Ishikawa (cell line): ENCODE measurements around the gene PADI1.

Source experiments
- CEBPB ChIP-seq: IDR thresholded peaks from 2 replicates; pipeline ENCODE4 v1.6.1; 2012
- CREB1 ChIP-seq: IDR thresholded peaks from 2 replicates; pipeline ENCODE4 v1.6.1; 2012; ENCODE audit warnings: low read depth
- EGR1 ChIP-seq: IDR thresholded peaks from 2 replicates; pipeline ENCODE4 v1.6.1; 2012
- EP300 ChIP-seq: IDR thresholded peaks from 2 replicates; pipeline ENCODE4 v1.6.1; 2012; ENCODE audit warnings: borderline replicate concordance
- FOXM1 ChIP-seq: IDR thresholded peaks from 2 replicates; pipeline ENCODE4 v1.6.1; 2012; ENCODE audit warnings: low read depth, borderline replicate concordance
- MAX ChIP-seq: IDR thresholded peaks from 2 replicates; pipeline ENCODE4 v1.6.1; 2012
- NFIC ChIP-seq: IDR thresholded peaks from 2 replicates; pipeline ENCODE4 v1.6.1; 2012
- RAD21 ChIP-seq: IDR thresholded peaks from 2 replicates; pipeline ENCODE4 v1.6.1; 2012; ENCODE audit warnings: low read depth
- REST ChIP-seq: IDR thresholded peaks from 2 replicates; pipeline ENCODE4 v1.6.1; 2012; ENCODE audit warnings: low read depth, mild to moderate bottlenecking
- TAF1 ChIP-seq: IDR thresholded peaks from 2 replicates; pipeline ENCODE4 v1.6.1; 2012; ENCODE audit warnings: low read depth, mild to moderate bottlenecking
- TCF12 ChIP-seq: IDR thresholded peaks from 2 replicates; pipeline ENCODE4 v1.6.1; 2012; ENCODE audit warnings: low read depth
- TEAD4 ChIP-seq: IDR thresholded peaks from 2 replicates; pipeline ENCODE4 v1.6.1; 2012
- YY1 ChIP-seq: IDR thresholded peaks from 2 replicates; pipeline ENCODE4 v1.6.1; 2012; ENCODE audit warnings: low read depth
- ZBTB7A ChIP-seq: IDR thresholded peaks from 2 replicates; pipeline ENCODE4 v1.6.1; 2012; ENCODE audit warnings: low read depth
- TF ChIP-seq, protein P1 (sequence below): IDR thresholded peaks from 2 replicates; pipeline ENCODE4 v1.6.1; 2012

Gene PADI1

DNA sequence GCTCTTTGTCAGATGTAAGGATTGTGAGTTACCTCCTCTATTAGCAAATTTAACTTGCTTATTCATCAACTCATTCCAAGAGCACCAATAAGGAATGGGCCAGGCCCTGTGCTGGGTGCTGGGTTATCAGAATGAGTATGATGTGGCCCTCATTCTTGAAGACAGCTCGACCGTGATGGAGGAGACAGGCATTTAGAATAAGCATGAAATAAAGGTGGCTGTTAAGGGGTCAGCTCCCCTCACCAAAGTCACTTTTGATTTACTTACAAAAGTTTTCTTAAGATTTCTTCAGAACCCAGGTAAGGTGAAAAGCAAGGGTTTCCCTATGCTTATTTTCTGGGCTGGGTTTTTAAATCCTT is 15.3 kb upstream of the PADI1 start:
- no peak for TF ChIP-seq YY1
- TF ChIP-seq REST = no peak
- TF ChIP-seq FOXM1 = no peak
- TF ChIP-seq TCF12 = no peak

- TF ChIP-seq TEAD4 (peak; percentile 79), ZBTB7A (no peak), FOXM1 (peak; percentile 51; the same call in 1 of the 2 replicates), EP300 (peak; percentile 59; the same call in 1 of the 2 replicates), RAD21 (no peak), NFIC (0 out of 2 replicates have a peak, but pooled peaks have one; percentile 23)
Measured at GRCh38 chr1:17190010-17190995, 14.6 kb upstream of the PADI1 start.

DNA sequence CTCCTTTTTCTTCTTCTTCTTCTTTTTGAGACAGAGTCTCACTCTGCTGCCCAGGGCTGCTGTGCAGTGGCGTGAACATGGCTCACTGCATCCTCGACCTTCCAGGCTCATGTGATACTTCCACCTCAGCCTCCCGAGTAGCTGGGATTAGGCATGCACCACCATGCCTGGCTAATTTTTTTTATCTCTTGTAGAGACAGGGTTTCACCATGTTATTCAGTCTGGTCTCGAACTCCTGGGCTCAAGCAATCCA is 13.0 kb upstream of the PADI1 start:
- TF ChIP-seq FOXM1 (no peak), REST (no peak), MAX (no peak), EGR1 (no peak), TEAD4 (no peak), TCF12 (no peak), EP300 (no peak), TAF1 (no peak), YY1 (no peak)
- TF ChIP-seq, protein P1, sequence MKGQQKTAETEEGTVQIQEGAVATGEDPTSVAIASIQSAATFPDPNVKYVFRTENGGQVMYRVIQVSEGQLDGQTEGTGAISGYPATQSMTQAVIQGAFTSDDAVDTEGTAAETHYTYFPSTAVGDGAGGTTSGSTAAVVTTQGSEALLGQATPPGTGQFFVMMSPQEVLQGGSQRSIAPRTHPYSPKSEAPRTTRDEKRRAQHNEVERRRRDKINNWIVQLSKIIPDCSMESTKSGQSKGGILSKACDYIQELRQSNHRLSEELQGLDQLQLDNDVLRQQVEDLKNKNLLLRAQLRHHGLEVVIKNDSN = no peak

DNA sequence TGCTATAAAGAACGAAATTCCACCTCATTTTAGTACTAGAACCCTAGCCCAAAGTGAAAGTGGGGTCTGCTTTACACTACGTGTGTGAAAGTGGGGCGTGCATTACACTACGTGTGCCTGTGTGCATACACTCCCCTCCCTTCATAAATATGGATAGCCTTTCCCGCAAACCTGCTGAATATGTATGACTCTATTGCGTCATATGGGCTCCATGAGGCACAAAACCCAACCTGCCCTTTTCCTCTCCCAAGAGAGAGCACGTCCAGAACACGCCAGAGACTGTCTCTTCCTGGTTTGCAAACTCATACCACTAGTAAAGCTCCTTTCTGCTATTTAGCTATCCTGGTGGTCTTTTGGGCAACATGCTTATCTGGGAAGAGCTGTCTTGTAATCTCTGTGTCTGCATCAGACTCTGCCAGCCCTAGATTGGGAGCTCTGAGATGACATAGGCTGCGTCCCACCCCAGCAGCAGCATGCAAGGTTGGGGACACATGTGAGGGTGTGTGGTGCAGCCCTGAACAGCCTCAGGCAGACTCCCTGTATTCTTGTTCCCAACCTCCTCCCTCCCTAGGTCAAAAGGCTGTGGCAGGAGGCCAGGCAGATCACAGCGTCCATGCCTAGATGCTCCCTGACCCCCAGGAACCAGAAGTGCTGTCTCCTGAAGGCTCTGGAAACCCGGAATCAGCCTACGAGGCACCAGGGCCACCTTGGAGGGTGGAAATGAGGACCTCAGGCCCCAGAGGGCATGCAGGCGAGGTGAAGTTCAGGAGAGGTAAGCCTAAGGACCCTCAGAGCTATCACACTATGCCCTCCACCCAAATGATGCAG is 12.3 kb upstream of the PADI1 start:
- TF ChIP-seq CEBPB = peak; percentile 89
- no peak for TF ChIP-seq NFIC
- TF ChIP-seq YY1 = no peak

DNA sequence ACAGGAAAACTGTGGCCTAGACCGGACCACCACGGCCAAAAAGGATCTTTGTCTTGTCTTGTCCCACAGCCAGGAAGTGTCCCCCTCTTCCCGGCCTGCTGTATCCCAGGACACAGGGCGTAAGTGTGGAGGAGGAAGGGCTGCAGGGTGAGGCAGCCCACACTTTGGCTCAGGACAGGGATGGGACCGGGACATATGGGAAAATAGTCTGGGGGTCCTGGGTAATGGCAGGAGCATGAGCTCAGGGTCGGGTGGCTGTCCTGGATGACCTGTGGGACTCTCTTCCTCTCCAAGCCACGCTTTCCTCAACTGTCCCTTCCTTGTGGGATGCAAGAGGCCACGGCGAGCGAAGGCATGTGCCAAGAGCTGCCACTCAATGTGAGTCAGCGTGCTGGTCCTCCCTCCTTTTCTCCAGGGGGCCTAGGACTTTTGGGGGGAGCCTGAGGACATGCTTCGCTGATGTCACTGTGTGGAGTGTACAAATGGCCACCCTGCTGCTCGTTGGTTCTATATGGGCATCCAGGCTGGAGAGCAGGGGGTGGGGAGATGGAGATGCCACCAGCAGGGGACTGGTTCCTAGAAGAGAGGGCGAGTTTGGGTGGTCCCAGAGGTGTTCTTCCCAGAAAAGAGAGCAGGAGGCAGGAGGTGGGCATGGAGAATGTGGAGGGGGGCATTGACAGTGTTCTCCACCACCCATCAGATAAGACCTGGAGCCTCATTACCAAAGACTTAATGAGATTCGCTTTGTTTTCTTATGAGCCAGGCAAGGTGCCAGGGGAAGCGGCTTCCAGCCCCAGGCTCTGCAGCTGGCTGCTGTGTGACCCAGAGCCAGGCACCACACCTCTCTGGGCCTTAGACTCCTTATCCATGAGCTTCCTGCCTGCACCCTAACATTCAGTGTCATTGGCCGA is 11.5 kb upstream of the PADI1 start:
- TF ChIP-seq ZBTB7A = no peak
- no peak for TF ChIP-seq YY1
- TF ChIP-seq EP300 = no peak
- TF ChIP-seq MAX = no peak
- no peak for TF ChIP-seq EGR1
- no peak for TF ChIP-seq FOXM1
- TF ChIP-seq REST = no peak
- TF ChIP-seq, protein P1 = no peak
- no peak for TF ChIP-seq TAF1
- no peak for TF ChIP-seq NFIC
- no peak for TF ChIP-seq TCF12
- TF ChIP-seq CREB1 = no peak
- no peak for TF ChIP-seq TEAD4
- TF ChIP-seq RAD21 = no peak
- TF ChIP-seq CEBPB = no peak
